ENCODE results near the gene TUBA3E.
"Not testable (repeated sequence)": the region's sequence is repeated elsewhere in the genome, so short reads cannot be mapped to it uniquely, and the experiment has no call there.

Gene TUBA3E

DNA sequence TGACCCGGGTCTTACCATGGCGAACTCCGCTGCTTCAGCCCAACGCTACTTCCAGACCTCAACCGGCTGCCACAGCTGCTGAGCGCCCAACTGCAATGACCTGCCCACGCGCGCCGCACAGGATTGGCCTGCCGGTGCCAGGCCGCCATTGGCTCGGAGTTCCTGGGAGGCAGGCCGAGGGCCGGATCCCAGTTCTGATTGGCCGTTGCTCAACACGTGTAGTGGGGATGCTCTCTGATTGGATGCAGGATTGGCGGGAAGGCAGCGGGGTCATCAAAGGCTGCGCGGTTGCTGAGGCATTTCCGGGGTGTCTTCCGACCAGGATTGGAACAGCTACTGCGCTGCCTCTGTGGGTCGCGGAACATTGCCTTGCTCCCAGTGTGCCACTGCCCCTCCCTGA is at the start of gene TUBA3E:
TUBA3E (minus strand) TSS at position 97 of the 400 bp plus-strand sequence; CDS start at position 18, 79 bp downstream.
- DNase-seq = no peak

DNA sequence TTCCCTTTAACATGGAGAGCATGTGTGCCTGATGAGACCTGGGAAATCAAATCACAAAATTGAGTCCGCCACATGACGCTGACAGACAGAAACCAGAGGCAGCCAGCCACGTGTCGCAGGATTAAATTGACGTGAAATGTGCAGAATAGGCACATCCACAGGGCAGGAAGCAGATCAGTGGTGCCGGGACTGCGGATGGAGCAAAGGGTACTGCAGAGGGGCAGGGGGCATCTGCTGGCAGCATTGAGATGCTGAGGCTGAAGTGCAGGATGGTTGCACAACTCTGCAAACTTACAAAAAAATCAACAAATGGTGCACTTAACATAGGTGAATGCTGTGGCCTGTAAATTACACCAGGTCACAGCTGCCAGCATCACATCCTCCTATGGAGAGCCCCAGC is 48.2 kb upstream of the TUBA3E start:
- no peak for DNase-seq

DNA sequence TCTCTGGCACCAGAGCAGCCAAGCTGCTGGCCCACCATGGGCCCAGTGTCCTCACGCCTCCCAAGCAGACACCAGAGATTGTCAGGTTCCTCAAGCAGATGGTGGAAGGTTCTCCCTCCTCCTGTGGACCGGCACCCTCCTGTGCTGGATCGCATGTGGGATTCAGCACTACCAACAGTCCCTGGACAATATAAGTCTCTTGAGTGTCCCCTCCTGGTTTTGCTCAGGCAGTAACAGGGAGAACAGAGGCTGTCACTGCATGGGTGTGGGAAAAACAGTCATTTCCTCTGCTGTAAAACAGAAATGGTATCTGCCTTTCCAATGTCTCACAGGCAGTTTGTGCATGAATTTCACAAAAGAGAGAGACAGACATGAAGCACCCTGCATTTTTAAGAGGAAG is 47.7 kb upstream of the TUBA3E start:
- no peak for DNase-seq

DNA sequence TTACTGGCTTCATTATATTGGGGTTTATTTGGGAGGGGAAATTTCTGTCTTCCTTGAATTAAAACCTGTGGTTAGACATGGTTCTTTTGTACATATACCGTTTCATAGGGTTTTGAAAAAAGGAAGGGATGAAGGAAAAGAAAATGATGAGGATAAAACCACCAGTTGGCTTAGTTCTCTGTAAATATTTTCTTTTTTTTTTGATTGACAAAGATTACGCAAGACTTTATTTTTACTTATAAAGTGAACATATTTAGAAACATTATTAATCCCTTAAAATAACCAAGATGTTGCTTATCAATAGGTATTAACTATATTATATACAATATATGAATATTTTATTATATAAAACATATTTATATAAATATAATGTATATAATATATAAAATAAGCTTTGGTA is 45.1 kb upstream of the TUBA3E start:
- DNase-seq = no peak

DNA sequence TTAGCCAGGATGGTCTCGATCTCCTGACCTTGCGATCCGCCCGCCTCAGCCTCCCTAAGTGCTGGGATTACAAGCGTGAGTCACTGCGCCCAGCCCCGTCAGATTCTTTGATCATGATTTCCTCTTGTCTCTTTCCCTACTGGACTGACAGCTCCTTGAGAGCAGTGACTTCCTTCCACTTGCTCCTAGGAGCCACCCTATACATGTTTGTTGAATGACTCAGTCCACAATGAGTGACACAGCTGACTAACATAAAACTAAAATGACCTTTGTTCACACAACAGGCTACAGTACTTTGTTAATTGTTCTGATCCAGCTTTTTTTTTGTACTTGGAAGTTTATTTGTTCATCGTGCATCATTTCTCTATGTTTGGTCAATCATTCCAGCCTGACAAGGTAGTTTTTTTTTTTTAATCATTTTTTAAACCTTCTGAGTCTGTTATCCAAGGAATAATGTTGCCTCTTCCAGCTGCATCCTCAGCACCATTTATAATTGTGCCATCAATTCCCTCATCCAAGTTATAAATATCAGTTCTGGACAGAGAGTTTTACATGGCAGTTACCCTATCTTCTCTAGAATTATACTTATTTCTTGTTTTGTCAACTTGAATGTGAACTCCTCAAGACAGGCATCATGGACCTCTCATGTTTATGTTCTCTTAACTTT is 42.9 kb upstream of the TUBA3E start:
- DNase-seq = no peak

DNA sequence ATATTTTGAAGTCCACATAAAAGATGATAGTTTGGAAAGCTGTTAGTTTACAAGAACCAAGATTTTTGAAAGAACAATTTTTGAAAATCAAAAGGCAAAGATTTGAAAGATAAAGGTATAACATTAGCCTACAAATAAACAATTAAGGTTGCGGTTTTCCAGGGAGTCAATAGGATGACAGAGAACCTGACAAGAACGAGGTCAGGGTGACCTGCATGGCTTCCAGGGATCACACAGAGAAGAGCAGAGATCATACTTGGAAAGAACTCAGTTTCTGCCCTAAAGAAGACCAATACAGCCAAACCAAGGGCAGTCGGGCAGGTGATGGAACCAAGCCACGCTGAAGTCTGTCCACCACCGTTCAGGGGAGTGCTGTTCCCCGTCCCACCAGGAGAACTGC is 41.3 kb upstream of the TUBA3E start:
- DNase-seq = not testable (repeated sequence)

DNA sequence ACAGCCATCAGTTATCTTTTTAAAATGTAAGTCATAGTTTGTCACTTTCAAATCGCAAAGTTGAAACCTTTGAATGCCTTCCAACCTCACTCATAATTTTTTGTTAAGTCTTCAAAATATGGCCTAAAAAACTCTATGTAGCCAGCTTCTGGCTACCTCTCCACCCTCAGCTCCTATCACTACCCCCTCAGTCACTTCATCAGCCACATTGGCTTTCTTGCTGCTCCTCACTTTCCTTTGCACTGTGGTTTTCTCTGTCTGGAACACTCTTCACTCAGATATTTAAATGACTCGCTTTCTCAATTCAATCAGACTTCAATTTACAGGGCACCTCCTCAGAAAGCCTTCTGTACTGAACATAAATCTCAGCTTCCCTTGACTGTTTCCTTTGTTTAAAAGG is 34.8 kb upstream of the TUBA3E start:
- not testable (repeated sequence) for DNase-seq

DNA sequence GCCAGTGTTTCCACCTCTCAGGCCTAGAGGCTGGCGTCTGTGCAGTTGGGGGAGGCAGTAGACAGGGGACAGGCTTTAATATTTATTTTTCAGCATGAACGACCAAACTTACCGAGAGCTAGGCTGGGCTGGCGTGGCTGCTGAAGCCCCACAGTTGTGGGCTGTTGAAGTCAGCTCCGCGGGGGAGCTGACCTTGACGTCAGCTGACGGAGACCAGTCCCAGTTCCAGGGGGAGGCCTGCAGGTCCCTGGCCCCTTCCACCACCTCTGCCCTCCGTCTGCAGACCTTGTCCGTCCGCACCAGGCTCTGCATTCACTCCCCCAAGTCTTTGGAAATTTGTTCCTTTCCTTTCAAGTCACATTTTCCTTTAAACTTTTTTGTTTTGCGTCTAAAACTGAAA is 33.4 kb upstream of the TUBA3E start:
- no peak for DNase-seq

DNA sequence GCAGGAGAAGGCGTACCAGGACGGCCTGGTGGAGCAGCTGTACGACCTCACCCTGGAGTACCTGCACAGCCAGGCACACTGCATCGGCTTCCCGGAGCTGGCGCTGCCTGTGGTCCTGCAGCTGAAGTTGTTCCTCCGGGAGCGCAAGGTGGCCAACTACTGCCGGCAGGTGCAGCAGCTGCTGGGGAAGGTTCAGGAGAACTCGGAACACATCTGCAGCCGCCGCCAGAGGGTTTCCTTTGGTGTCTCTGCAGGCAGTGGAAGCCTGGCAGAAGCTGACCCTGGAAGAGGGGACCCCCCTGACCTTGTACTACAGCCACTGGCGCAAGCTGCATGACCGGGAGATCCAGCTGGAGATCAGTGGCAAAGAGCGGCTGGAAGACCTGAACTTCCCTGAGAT is 32.7 kb upstream of the TUBA3E start:
- not testable (repeated sequence) for DNase-seq

DNA sequence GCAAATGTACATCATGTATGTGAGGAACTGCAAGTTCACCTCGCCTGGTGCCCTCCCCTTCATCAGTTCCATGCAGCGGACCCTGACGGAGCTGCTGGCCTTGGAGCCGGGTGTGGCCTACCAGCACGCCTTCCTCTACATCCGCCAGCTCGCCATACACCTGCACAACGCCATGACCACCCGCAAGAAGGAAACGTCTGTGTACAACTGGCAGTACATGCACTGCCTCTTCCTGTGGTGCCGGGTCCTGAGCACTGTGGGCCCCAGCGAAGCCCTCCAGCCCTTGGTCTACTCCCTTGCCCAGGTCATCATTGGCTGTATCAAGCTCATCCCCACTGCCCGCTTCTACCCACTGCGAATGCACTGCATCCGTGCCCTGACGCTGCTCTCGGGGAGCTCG is 32.1 kb upstream of the TUBA3E start:
- not testable (repeated sequence) for DNase-seq

DNA sequence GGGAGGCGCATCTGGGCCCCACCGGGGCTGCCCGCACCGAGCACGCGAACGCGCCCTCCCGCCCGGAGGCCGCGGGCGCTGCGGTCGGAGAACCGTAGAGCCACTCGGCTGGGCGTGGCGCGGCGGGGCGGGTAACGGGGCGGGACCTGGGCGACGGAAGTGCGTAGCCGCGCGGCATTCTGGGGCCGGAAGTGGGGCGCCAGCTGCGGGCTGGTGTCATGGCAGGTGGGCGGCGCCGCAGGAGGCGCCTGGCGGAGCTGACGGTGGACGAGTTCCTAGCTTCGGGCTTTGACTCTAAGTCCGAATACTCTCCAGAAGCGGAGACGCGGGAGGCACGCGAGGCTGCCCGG is 30.9 kb upstream of the TUBA3E start:
- DNase-seq = peak; percentile 15

DNA sequence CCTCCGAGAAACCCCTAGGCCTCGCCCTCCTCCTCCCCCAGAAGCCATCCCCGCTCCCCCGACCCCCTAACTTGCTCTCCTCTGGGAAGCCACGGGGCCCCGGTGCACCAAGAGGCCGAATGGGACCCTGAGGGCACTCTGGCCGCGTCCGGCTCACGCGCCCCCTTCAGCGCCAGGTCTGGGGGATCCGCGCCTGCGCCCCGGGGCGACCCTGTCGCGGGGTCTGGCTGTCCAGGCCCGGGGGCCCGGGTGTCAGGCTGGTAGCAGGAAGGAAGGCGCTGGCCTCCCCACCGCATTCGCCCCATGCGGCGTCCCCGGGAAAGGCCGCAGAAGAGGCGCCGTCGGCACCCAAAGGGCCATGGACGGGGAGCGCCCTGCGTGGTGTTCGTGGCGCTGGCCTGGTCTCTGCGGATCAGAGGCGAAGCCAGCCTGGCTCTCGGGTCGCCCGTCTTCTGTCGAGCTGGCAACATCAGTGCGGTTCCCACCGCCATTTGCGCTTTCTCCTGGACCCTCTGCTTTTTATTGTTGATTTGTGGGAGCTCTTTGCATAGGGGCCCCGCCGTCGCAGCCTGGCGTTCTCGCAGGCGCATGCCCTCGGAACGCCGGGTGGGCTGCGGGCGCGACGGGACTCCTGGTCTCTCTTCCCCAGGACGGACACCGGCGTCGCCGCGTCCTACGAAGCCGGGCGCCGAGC is 30.4 kb upstream of the TUBA3E start:
- DNase-seq = not testable (repeated sequence)

DNA sequence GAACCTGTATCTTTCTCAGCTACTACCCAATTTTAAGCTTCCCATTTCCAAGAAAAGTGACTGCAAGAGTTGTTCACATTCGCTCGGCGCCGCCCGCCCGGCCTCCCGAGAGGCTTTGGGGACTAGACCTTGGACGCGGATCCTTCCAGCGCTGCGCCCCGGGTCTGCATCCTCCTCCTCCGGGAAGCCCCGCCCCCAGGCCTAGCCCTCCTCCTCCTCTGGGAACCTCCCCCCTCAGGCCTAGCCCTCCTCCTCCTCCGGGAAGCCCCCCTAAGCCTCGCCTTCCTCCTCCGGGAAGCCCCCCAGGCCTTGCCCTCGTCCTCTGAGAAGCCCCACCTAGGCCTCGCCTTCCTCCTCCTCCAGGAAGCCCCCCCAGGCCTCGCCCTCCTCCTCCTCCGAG is 29.8 kb upstream of the TUBA3E start:
- not testable (repeated sequence) for DNase-seq

DNA sequence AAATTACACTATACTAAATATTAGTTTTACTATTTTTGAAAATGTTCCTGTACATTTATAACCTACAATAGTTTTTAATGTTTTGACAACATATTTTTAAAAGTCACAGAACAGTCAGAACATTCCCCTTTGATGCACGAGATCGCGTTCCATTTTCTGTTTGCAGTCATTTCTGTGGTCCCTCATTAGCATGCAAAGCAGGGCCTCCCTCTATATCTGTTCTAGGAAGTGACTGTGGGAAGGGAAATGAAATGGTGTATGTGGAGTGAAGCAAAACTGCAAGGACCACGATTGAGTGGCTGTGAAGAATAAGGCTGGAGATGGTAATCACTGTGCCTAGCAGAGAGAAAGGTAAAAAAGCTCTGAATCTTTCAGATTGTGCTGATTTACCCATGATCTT is 24.3 kb upstream of the TUBA3E start:
- not testable (repeated sequence) for DNase-seq

DNA sequence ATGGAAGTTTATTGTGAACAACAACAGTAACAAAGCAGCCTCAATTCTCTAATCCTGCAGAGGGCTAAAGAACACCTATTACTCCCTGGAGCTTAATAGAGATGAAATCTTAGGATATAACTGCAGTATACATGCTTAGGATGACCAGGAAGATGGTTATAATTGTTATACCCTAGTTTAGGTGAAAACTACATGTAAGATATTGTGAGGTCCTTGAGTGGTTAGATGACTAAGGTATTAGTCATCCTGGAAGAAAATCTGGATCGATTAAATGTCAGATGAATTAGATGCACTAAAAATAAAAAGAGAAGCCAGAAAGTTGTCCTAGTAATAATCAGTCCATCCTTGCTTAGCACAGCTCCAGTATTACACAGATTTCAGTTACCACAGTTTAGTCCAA is 22.3 kb upstream of the TUBA3E start:
- not testable (repeated sequence) for DNase-seq

DNA sequence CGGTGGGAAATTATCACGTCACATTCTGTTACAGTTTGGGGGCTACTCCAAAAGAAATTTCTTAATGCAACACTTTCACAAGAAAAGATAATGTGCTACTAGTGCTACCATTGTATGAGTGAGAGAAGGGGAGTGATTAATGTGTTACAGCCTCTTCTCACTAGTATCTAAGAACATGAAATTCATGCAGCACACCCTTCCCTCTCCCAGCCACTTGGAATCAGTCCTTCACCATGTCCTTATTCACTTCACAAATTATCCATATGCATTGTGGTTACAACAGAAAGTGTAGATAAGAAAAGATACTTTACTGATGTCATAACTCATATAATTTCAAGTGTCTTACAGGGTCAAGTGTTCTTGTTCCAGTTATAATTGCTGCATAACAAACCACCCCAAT is 20.9 kb upstream of the TUBA3E start:
- not testable (repeated sequence) for DNase-seq

DNA sequence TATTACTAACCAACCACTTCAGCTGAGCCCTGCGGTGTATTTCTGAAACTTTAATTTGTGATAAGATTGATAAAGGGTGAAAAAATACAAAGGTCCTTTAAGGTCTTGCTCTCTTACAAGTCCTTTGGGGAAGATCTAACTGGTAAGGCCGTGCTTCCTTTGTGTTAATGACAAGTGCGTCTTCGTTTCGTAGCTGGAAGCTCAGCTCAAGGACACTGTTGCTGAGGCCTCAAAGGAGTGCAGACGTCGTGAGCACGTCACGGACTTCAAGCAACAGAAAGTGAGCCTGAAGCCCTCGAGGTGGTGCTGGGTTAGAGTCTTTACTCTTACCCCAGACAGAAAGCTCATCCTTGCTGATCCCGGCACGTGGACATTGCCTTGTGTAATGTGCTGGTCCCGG is 8.8 kb upstream of the TUBA3E start:
- not testable (repeated sequence) for DNase-seq

DNA sequence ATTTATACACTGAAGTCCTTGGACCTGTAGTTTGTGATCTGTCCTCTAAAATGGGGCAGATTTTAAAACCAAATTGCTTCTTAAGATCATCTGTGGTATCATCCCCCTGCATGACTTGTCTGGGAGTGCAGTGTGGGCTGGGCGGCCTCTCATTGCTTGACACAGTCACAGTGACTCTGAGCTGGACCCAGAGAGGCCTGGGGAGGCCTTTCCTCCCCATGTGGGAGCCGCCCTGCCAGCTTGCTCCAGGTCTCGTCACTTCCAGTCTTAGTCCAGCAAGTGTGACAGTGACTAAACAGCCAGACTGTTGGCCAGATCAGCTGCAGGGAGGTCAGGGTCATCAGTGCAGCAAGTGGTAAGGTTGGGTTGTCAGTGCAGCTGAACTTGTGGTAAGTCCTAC is 4.9 kb upstream of the TUBA3E start:
- not testable (repeated sequence) for DNase-seq

DNA sequence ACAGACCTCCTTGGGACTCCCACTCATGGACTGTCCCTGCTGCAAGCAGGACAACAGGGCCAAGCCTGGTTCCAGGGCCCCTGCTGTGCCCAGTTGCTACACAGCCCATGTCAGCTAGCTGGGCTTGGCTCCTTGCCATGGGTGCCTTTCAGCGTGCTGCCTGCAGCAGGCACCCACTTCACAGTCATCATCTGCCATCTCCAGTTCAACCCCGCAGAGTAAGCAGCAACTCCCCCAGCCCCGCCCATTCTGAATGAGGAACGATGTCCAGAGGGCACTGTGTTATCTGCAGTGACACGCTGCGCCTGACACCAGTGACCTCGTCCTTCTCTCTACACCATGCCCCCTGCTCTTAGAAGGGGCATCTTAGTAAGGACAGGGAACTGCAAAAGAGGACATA is 4.3 kb upstream of the TUBA3E start:
- DNase-seq = not testable (repeated sequence)

DNA sequence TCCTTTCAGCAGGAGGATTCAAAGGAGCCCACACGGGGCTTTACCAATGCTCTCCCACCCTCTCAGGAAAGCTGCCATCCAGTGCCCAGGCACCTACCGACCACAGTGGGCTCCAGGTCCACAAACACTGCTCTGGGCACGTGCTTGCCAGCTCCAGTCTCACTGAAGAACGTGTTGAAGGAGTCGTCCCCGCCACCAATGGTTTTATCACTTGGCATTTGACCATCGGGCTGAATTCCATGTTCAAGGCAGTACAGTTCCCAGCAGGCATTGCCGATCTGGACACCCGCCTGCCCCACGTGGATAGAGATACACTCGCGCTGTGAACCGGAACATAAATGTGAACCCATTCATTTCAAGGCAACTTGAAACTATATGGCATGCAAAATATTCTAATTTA is 2.2 kb downstream of the TUBA3E start:
- DNase-seq = not testable (repeated sequence)

DNA sequence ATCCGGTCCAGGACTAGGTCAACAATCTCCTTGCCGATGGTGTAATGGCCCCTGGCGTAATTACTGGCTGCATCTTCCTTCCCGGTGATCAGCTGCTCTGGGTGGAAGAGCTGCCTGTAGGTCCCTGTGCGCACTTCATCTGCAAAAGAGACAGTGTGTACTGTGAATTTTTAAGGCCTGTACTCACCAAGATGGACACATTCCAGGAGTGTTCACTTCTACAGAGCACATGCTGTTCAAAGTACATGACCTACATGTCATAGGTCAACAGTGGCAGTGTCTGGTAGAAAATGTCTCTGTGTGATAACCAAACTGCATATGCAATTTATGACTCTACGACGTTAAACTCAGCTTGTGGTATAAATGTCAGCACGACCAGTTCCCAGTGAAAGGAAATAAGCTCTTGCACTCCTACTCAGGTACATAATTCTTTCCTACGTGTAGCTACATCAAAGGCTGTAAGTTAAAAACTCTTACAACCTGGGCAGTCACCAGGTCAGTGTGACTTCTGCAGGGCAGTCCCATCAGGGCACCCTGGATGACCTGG is 3.1 kb downstream of the TUBA3E start:
- DNase-seq = not testable (repeated sequence)

DNA sequence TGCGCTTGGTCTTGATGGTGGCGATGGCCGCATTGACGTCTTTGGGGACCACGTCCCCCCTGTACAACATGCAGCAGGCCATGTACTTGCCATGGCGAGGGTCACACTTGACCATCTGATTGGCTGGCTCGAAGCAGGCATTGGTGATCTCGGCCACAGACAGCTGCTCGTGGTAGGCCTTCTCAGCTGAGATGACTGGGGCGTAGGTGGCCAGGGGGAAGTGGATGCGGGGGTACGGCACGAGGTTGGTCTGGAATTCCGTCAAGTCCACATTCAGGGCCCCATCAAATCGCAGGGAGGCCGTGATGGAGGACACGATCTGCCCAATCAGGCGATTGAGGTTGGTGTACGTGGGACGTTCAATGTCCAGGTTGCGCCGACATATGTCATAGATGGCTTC is 4.4 kb downstream of the TUBA3E start:
- DNase-seq = not testable (repeated sequence)

DNA sequence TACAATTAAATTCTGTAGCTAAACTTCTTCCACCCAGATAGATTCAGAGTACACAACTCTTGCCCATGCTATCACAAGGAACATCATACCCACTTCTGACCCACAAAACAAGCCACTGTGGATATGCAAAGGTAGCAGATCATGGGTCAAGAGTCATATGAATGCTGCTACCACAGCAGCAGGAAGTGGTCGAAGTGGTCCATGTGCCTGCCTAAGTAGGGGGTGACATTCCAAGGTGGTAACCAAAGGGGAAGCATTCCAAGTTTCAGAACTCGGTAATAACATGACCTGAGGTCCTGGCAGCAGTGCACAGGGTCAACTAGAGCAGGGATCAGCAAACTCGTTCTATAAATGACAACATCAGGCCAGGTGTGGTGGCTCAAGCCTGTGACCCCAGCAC is 5.8 kb downstream of the TUBA3E start:
- not testable (repeated sequence) for DNase-seq

DNA sequence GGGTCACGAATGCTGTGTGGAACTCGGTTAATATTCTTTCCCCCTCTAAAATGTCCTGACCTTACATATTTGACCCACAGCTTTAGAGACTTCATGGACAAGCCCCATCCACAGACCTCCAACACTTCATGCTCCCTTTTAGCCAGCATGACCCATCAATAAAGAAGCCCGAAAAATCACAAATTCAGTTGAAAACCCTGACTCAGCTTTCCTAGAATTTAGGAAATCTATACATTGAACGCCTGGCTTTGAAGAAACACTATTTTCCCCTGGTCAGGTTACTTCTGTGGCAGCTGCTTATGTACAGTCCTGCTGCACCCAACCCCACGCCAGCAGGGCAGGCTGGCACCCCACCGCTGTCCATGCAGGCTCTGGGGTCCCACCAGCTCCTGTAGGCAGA is 6.9 kb downstream of the TUBA3E start:
- not testable (repeated sequence) for DNase-seq
